NCI-H128 (cell line): ENCODE data around the gene ENGASE.

Source experiments
- DNase-seq: peaks from one replicate; lab custom pipeline; 2025; ENCODE audit not compliant: unreplicated experiment; lab: John Stamatoyannopoulos, UW

The ENGASE gene

GRCh38 chr17:79038545-79039135, 36.0 kb upstream of the ENGASE start:
- no peak for DNase-seq

GRCh38 chr17:79039171-79039570, 35.5 kb upstream of the ENGASE start:
- DNase-seq = no peak

DNA sequence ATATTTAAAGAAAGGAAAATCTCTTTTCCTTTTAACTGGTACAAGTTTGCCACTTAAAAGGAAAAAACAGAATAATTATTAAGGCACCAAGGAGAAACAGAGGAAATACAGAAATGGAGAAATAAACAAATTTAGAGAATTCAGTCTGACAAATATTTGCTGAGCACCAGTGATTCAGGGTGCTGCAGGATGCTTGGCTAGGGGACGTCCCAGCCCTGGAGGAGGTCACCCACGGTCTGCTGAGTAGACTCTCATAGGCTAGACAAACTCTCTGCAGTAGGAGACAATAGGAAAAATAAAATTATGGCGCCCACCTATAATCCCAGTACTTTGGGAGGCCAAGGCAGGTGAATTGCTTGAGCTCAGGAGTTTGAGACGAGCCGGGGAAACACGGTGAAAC, 34.7 kb upstream of the ENGASE start:
- no peak for DNase-seq

DNA sequence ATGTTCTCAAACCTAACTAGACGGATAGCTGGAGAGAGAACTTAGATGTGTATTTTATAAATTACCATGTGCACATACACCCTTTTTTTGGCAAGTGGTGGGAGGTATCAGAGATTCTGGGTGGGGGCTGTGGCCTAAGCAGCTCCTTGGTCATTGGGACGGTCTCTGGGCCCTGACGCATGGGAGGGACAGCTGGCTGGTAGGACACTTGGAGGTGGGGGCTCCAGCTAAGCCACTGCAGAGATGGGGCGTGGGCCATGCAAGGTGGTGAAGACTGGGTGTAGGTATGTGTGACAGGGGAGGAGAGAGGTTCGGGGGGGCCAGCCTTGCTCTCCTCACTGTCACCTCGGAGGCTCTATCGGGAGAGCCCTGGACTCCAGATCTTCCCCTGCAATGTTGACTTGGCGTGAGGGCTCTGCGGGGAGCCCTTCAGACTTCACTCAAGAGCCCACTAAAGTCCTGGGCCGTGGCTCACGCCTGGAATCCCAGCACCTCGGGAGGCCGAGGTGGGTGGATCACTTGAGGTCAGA, 33.5 kb upstream of the ENGASE start:
- no peak for DNase-seq

- DNase-seq = no peak
These were observed 32.8 kb upstream of the ENGASE start for GRCh38 chr17:79041723-79042420.

DNA sequence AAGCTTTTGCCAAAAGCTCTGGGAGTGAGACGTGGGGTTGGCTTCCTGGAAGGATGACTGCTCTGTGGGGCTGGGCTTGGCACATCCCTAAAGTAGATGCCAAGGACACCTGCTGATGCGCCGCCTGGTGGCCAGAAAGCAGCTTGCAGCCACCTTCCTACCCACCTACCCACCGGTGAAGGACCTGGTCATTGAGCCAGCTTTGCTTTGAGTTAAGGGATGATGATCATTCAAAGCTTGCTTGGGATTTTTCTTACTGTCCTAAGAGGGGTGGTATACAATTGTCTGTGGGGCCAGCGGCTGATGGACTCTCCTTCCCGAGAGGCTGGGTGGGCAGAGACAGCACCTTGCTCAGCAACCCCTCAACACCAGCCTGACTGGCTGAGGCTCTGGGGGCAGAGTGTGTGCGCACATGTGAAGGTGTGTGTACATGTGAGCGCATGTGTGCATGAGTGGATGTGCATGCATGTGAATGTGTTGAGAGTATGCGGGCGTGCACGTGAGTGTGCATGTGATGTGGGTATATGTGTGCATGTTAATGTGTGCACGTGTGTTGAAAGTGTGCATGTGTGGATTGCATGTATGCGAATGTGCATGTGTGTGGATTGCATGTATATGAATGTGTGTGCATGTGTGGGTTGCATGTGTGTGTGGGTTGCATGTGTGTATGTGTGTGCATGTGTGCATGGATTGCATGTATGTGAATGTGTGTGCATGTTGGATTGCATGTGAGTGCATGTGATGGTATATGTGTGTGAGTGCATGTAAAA, 32.0 kb upstream of the ENGASE start:
- no peak for DNase-seq

- no peak for DNase-seq
These were observed 31.3 kb upstream of the ENGASE start for GRCh38 chr17:79043191-79043930.

DNA sequence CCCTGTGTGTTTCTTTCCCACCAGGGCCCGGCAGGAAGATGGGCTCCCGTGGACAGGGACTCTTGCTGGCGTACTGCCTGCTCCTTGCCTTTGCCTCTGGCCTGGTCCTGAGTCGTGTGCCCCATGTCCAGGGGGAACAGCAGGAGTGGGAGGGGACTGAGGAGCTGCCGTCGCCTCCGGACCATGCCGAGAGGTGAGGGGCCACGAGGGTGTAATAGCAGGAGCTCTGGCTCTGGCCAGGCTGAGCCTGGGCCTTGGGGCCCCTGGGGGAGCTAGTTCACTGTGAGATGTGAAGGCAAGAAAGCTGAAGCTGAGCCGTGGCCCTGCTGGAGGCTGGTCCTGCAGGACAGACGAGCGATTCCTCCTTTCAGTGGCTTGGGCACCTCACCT, 30.7 kb upstream of the ENGASE start:
- DNase-seq = no peak

DNA sequence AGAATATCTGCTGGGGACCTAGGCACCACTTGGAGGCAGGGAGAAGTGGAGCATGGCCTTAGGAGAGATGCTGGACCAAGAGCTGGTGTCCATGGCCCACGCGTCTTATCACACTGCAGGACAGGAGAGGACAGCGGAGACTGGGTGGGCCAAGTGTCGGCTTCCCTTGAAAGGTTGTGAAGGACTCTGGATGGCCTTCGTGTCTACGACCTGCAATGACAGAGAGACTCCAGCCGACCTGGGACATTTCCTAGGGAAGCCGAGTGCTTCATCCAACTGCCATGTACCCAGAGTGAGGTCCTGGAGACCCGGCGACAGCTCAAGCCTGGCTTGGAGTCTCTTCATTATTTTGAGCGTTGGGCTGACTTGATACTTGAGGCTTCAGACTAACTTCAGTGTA, 30.2 kb upstream of the ENGASE start:
- DNase-seq = no peak

DNA sequence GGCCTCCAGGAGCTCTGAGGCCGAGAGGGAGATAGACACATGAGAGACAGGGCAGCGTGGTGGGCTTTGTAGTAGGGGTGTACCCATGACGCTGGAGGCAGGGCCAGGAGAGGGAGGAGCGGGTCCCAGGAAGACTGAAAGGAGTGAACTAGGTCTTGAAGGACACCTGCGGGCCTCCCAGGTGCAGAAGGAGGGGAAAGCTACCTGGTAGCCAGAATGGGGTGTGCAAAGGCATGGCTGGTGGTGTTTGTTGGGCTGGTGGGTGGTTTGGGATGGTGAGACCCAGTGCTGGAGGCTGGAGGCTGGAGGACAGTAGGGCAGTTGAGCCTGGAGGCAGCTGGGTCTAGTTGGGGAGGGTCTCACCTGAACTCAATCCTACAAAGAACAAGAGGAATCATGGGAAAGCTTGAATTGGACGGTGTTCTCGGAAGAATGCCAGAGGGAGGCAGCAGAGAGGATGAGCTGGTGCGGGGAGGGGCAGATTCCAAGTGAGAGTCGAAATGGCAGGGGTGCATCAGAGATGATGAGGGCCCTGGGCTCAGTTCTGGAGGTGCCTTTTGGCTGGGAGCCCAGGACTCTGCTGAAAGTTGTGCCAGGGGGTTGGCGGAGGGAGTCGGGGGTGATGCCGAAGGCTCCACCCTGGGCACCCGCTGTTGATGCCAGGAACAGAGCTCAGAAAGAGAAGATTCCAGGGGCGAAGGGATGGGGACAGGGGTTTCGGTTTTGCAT, 29.5 kb upstream of the ENGASE start:
- no peak for DNase-seq

GRCh38 chr17:79045842-79046196, 28.8 kb upstream of the ENGASE start:
- no peak for DNase-seq

GRCh38 chr17:79046197-79046915, 28.3 kb upstream of the ENGASE start:
- DNase-seq = no peak

GRCh38 chr17:79046916-79047280, 27.7 kb upstream of the ENGASE start:
- DNase-seq = no peak

- DNase-seq = no peak
These were observed 27.2 kb upstream of the ENGASE start for GRCh38 chr17:79047291-79047920.

DNA sequence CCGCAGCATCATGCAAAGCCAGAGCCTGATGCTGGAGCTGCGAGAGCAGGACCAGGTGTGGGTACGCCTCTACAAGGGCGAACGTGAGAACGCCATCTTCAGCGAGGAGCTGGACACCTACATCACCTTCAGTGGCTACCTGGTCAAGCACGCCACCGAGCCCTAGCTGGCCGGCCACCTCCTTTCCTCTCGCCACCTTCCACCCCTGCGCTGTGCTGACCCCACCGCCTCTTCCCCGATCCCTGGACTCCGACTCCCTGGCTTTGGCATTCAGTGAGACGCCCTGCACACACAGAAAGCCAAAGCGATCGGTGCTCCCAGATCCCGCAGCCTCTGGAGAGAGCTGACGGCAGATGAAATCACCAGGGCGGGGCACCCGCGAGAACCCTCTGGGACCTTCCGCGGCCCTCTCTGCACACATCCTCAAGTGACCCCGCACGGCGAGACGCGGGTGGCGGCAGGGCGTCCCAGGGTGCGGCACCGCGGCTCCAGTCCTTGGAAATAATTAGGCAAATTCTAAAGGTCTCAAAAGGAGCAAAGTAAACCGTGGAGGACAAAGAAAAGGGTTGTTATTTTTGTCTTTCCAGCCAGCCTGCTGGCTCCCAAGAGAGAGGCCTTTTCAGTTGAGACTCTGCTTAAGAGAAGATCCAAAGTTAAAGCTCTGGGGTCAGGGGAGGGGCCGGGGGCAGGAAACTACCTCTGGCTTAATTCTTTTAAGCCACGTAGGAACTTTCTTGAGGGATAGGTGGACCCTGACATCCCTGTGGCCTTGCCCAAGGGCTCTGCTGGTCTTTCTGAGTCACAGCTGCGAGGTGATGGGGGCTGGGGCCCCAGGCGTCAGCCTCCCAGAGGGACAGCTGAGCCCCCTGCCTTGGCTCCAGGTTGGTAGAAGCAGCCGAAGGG, 26.4 kb upstream of the ENGASE start:
- DNase-seq = no peak

- DNase-seq = no peak
These were observed 25.5 kb upstream of the ENGASE start for GRCh38 chr17:79048826-79049755.

GRCh38 chr17:79049821-79050220, 24.8 kb upstream of the ENGASE start:
- no peak for DNase-seq

- no peak for DNase-seq
These were observed 24.1 kb upstream of the ENGASE start for GRCh38 chr17:79050551-79050950.
